Epithelial cell of proximal tubule (primary cell): ENCODE results near the gene MTR. TPM values are rescaled to one million over a fixed set of nuclear protein-coding genes. Genes with fewer than 3 reads are reported as not detected.

ENCODE experiments used
- DNase-seq: peaks from one replicate; pipeline ENCODE4 v3.0.0-alpha.2; 2011; ENCODE audit warnings: low read depth
- H3K4me3 ChIP-seq: 2 replicates; pipeline ENCODE4 v1.5.1; 2011; ENCODE audit warnings: low read depth, mild to moderate bottlenecking, low read length
- total RNA-seq: library from RNA; depleted of rRNA; stranded (reverse); fragments of >200 nt; gene quantifications from 2 replicates; pipeline ENCODE4 v1.2.3, GENCODE V29; 2015
- TF ChIP-seq, protein P1 (sequence below): conservative IDR thresholded peaks from 2 replicates; pipeline ENCODE4 v1.5.1; 2012; ENCODE audit warnings: low read depth, mild to moderate bottlenecking, low read length

The MTR gene
- total RNA-seq, 1 donor from 2014 or later, result 18.3 TPM

GRCh38 chr1:236920286-236920894 is 125.3 kb downstream of the MTR start:
- no peak for DNase-seq
- H3K4me3 ChIP-seq, result no peak overlapping the region
- TF ChIP-seq, protein P1, sequence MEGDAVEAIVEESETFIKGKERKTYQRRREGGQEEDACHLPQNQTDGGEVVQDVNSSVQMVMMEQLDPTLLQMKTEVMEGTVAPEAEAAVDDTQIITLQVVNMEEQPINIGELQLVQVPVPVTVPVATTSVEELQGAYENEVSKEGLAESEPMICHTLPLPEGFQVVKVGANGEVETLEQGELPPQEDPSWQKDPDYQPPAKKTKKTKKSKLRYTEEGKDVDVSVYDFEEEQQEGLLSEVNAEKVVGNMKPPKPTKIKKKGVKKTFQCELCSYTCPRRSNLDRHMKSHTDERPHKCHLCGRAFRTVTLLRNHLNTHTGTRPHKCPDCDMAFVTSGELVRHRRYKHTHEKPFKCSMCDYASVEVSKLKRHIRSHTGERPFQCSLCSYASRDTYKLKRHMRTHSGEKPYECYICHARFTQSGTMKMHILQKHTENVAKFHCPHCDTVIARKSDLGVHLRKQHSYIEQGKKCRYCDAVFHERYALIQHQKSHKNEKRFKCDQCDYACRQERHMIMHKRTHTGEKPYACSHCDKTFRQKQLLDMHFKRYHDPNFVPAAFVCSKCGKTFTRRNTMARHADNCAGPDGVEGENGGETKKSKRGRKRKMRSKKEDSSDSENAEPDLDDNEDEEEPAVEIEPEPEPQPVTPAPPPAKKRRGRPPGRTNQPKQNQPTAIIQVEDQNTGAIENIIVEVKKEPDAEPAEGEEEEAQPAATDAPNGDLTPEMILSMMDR, result no peak

- DNase-seq, result no peak
- TF ChIP-seq, protein P1, result no peak
- no peak overlapping the region for H3K4me3 ChIP-seq
These were observed 126.5 kb downstream of the MTR start for GRCh38 chr1:236921610-236922009.

DNA sequence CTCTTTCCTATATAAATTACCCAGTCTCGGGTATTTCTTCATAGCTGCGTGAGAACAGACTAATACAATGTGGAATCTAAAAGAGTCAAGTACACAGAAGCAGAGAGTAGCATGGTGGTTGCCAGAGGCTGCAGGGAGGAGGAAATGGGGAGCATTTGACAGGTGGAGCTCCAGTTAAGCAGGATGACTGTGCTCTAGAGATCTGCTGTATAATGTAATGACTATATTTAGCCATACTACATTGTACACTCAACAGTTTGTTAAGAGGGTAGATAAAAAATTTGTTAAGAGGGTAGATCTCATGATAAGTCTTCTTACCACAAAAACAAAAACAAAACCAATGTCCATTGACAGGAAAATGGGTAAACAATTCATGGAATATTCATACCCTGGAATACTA is 127.1 kb downstream of the MTR start:
- no peak for DNase-seq
- H3K4me3 ChIP-seq, result no peak overlapping the region
- TF ChIP-seq, protein P1, result no peak

GRCh38 chr1:236925386-236925785 is 130.3 kb downstream of the MTR start:
- H3K4me3 ChIP-seq, result no peak overlapping the region
- TF ChIP-seq, protein P1, result no peak
- DNase-seq, result no peak

DNA sequence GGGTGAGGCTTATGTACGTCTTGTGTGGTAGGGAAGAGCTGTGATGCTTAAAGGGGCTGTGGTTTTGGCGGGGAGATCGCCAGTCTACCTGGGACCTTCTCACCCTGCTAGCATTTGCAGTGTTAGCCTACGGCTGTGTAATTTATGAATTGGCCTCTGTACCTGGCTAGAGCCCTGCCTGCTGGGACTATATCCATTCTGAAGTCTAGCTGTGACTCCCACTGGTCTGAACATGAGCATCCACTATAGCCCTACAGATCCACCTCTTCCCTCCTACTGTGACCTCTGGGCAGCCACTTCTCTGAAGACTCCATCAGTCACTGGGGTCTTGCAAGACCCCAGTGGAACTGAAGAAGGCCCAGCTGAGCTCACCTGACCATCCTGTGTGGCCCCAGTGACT is 135.4 kb downstream of the MTR start:
- TF ChIP-seq, protein P1, result no peak
- no peak for DNase-seq
- no peak overlapping the region for H3K4me3 ChIP-seq

DNA sequence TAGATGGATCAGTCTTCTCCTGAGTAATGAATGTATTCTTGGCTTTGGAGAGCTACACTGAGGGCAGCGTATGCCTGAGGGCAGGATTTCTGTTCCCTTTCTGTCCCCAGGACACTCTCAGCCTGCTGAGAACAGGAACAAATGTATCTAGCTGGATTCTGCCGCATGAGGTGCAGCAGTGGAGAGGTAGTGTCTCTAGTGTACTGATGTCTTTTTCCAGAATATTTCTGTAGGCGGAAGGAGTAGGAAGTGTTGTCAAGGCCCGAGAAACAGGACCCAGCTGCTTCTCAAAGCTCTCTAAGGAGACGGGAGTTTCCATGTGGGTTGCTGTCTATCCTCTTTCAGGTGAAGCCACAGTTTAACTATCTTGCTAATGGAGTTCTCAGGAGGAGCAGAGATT is 143.7 kb downstream of the MTR start:
- no peak for DNase-seq
- H3K4me3 ChIP-seq, result no peak overlapping the region
- TF ChIP-seq, protein P1, result no peak

DNA sequence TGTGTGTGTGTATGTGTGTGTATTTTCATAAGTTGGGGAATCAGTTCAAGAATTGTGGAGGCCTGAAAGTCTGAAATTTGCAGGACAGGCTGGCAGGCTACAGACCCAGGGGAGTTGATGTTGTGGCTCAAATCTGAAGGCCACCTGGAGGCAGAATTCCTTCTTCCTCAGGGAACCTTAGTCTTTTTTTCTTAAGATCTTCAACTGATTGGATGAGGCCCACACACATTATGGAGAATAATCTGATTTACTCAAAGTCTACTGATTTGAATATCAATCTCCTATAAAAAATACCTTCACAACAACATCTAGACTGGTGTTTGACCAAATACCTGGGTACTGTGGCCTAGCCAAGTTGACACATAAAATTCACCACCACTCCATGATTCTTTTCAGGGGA is 147.3 kb downstream of the MTR start:
- TF ChIP-seq, protein P1, result no peak
- no peak for DNase-seq

More for the DNA sequence above, 147.3 kb downstream of the MTR start:
- H3K4me3 ChIP-seq, result no peak overlapping the region
